Measurements from ENCODE around the gene ARHGAP15. TPM values are rescaled to one million over a fixed set of nuclear protein-coding genes. Genes with fewer than 3 reads are reported as not detected.

ARHGAP15 gene
- polyA plus RNA-seq, 1 experiment = not detected

GRCh38 chr2:143204062-143204461 lies 74.8 kb downstream of the ARHGAP15 start:
- DNase-seq (ENCODE audit: low read depth) = no peak
- ChIA-PET CTCF (interaction anchor here (1.1 kb wide), 2 partner anchors 12 to 26 kb away, joined by 3 read pairs; no protein-coding TSS in a partner anchor), POLR2A (no interaction called here)
- no peaks in the 10 kb centered on the region for H3K36me3 ChIP-seq (ENCODE audit: control insufficient read depth, insufficient read depth, low read length)
- TF ChIP-seq CTCF (IDR thresholded peaks at IDR 0.05; ENCODE audit: insufficient read depth, low read depth, low read length) = no peak
- H3K27me3 ChIP-seq (ENCODE audit: control insufficient read depth, insufficient read depth, low read length) = no peaks in the 10 kb centered on the region
- no peak overlapping the region for H3K4me3 ChIP-seq (ENCODE audit: low read depth, low read length)

- CTCF ChIA-PET = interaction anchor here (0.9 to 1.0 kb wide), 2 partner anchors 29 to 57 kb away, joined by 3 read pairs; no protein-coding TSS in a partner anchor
- no peak for DNase-seq (ENCODE audit: low read depth)
- POLR2A ChIA-PET = no interaction called here
- H3K36me3 ChIP-seq (ENCODE audit: control insufficient read depth, insufficient read depth, low read length) = no peaks in the 10 kb centered on the region
- TF ChIP-seq CTCF (IDR thresholded peaks at IDR 0.05; ENCODE audit: insufficient read depth, low read depth, low read length) = peak; percentile 34
- no peaks in the 10 kb centered on the region for H3K27me3 ChIP-seq (ENCODE audit: control insufficient read depth, insufficient read depth, low read length)
- no peak overlapping the region for H3K4me3 ChIP-seq (ENCODE audit: low read depth, low read length)
Measured at GRCh38 chr2:143205106-143205764, 76.0 kb downstream of the ARHGAP15 start.

GRCh38 chr2:143209570-143210445 lies 80.6 kb downstream of the ARHGAP15 start:
- Histone ChIP-seq H3K36me3 (ENCODE audit: control insufficient read depth, insufficient read depth, low read length) (no peaks in the 10 kb centered on the region), H3K4me3 (ENCODE audit: low read depth, low read length) (no peak overlapping the region), H3K27me3 (ENCODE audit: control insufficient read depth, insufficient read depth, low read length) (no peaks in the 10 kb centered on the region)
- TF ChIP-seq CTCF (IDR thresholded peaks at IDR 0.05; ENCODE audit: insufficient read depth, low read depth, low read length) = no peak
- no peak for DNase-seq (ENCODE audit: low read depth)
- ChIA-PET CTCF (interaction anchor here (1.7 kb wide), 1 partner anchor 13 kb away, joined by 3 read pairs; no protein-coding TSS in a partner anchor), POLR2A (no interaction called here)

GRCh38 chr2:143210446-143210819 lies 81.2 kb downstream of the ARHGAP15 start:
- Histone ChIP-seq H3K4me3 (ENCODE audit: low read depth, low read length) (no peak overlapping the region), H3K36me3 (ENCODE audit: control insufficient read depth, insufficient read depth, low read length) (no peaks in the 10 kb centered on the region), H3K27me3 (ENCODE audit: control insufficient read depth, insufficient read depth, low read length) (no peaks in the 10 kb centered on the region)
- DNase-seq (ENCODE audit: low read depth) = no peak
- TF ChIP-seq CTCF (IDR thresholded peaks at IDR 0.05; ENCODE audit: insufficient read depth, low read depth, low read length) = no peak
- ChIA-PET CTCF (no interaction called here), POLR2A (no interaction called here)

GRCh38 chr2:143217512-143218115 lies 88.4 kb downstream of the ARHGAP15 start:
- Histone ChIP-seq H3K36me3 (ENCODE audit: control insufficient read depth, insufficient read depth, low read length) (no peaks in the 10 kb centered on the region), H3K4me3 (ENCODE audit: low read depth, low read length) (no peak overlapping the region), H3K27me3 (ENCODE audit: control insufficient read depth, insufficient read depth, low read length) (no peaks in the 10 kb centered on the region)
- TF ChIP-seq CTCF (IDR thresholded peaks at IDR 0.05; ENCODE audit: insufficient read depth, low read depth, low read length) = no peak
- ChIA-PET POLR2A (no interaction called here), CTCF (interaction anchor here (1.2 kb wide), 1 partner anchor 183 kb away, joined by 4 read pairs; no protein-coding TSS in a partner anchor)
- DNase-seq (ENCODE audit: low read depth) = no peak
